PC-9 (cell line): ENCODE measurements around the gene NAXD.

ENCODE experiments used
- EZH2 ChIP-seq: fragments of 200-600 bp; sonication (generic); IDR thresholded peaks from 2 replicates; pipeline ENCODE4 v1.8.0; 2017; ENCODE audit warnings: antibody characterized with exemption, low read depth
- TF ChIP-seq, protein P1 (sequence below): fragments of 200-600 bp; sonication (generic); conservative IDR thresholded peaks from 2 replicates; pipeline ENCODE4 v1.6.1; 2017; ENCODE audit warnings: mixed run types, antibody characterized with exemption, mild to moderate bottlenecking, moderate library complexity

- TF ChIP-seq EZH2: no peak
- TF ChIP-seq, protein P1, sequence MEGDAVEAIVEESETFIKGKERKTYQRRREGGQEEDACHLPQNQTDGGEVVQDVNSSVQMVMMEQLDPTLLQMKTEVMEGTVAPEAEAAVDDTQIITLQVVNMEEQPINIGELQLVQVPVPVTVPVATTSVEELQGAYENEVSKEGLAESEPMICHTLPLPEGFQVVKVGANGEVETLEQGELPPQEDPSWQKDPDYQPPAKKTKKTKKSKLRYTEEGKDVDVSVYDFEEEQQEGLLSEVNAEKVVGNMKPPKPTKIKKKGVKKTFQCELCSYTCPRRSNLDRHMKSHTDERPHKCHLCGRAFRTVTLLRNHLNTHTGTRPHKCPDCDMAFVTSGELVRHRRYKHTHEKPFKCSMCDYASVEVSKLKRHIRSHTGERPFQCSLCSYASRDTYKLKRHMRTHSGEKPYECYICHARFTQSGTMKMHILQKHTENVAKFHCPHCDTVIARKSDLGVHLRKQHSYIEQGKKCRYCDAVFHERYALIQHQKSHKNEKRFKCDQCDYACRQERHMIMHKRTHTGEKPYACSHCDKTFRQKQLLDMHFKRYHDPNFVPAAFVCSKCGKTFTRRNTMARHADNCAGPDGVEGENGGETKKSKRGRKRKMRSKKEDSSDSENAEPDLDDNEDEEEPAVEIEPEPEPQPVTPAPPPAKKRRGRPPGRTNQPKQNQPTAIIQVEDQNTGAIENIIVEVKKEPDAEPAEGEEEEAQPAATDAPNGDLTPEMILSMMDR: no peak
Measured at GRCh38 chr13:110627351-110627750, 12.0 kb downstream of the NAXD start.
